DOHH2 (cell line): ENCODE measurements around the gene VWA5B1.

Experiments used
- CTCF ChIP-seq: fragments of 200-600 bp; sonication (generic); IDR thresholded peaks from one replicate; pipeline ENCODE4 v1.5.1; 2014; ENCODE audit warnings: antibody characterized with exemption, mild to moderate bottlenecking, low read depth, low read length; ENCODE audit not compliant: poor library complexity, severe bottlenecking
- EZH2phosphoT487 ChIP-seq: fragments of 200-600 bp; sonication (generic); IDR thresholded peaks from 2 replicates; pipeline ENCODE4 v1.6.1; 2017; ENCODE audit warnings: borderline replicate concordance, mild to moderate bottlenecking, antibody characterized with exemption, low read length, moderate library complexity, mixed read lengths

GRCh38 chr1:20242890-20243479 lies 47.7 kb upstream of the VWA5B1 start:
- TF ChIP-seq CTCF (no peak), EZH2phosphoT487 (no peak)
